Suprapubic skin (tissue), 4 donors: ENCODE data around the gene SST.

Experiments used
- POLR2A ChIP-seq, 2 donors: fragments of 450-650 bp; IDR thresholded peaks; one replicate each; pipeline ENCODE4 v1.6.1; 2017; ENCODE audit warnings: antibody characterized with exemption in 2 of 2, mild to moderate bottlenecking in 2 of 2, moderate library complexity in 2 of 2
- POLR2AphosphoS5 ChIP-seq, 3 donors: sonication (generic); formaldehyde crosslinking; IDR thresholded peaks; one replicate each; pipeline ENCODE4 v1.6.1; 2017; ENCODE audit warnings: antibody characterized with exemption in 3 of 3
- TF ChIP-seq, protein P1 (sequence below), 2 donors: fragments of 200-600 bp in 1 of 2; fragments of 450-650 bp in 1 of 2; sonication (generic) in 1 of 2; IDR thresholded peaks; one replicate each; pipeline ENCODE4 v1.5.1; 2016 to 2019; ENCODE audit warnings: antibody characterized with exemption in 2 of 2, mild to moderate bottlenecking in 1 of 2, moderate library complexity in 1 of 2

DNA sequence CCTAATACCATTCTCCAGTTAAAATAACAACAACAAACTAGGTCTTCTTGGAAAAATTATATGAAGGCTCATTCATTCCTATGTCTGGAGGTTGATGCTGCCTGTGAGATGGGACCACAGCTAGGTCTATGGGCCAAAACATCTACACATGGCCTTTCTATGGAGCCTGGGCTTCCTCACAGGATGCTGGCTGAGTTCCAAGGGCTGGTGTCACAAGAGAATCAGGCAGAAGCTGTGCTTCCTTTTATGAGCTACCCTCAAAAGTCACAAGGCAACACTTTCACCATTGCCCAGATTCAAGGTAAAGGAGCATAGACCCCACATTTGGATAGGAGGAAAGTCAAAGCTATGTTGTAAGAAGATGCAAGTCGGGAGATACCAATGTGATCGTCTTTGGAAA, 36.8 kb upstream of the SST start:
- TF ChIP-seq POLR2A (IDR thresholded peaks at IDR 0.05) = no peak
- TF ChIP-seq, protein P1, sequence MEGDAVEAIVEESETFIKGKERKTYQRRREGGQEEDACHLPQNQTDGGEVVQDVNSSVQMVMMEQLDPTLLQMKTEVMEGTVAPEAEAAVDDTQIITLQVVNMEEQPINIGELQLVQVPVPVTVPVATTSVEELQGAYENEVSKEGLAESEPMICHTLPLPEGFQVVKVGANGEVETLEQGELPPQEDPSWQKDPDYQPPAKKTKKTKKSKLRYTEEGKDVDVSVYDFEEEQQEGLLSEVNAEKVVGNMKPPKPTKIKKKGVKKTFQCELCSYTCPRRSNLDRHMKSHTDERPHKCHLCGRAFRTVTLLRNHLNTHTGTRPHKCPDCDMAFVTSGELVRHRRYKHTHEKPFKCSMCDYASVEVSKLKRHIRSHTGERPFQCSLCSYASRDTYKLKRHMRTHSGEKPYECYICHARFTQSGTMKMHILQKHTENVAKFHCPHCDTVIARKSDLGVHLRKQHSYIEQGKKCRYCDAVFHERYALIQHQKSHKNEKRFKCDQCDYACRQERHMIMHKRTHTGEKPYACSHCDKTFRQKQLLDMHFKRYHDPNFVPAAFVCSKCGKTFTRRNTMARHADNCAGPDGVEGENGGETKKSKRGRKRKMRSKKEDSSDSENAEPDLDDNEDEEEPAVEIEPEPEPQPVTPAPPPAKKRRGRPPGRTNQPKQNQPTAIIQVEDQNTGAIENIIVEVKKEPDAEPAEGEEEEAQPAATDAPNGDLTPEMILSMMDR (IDR thresholded peaks at IDR 0.05) = no peak
- no peak for TF ChIP-seq POLR2AphosphoS5 (IDR thresholded peaks at IDR 0.05)
